GM21390 (cell line): ENCODE results near the gene CNP.
A peak's percentile ranks its signal among the peaks of the same experiment; 100 is the strongest.
"Not testable (repeated sequence)": the region's sequence is repeated elsewhere in the genome, so short reads cannot be mapped to it uniquely, and the experiment has no call there.

Experiments
- ATAC-seq: cut with Tn5 transposase; IDR thresholded peaks from one replicate; pipeline ENCODE4 v1.9.1; 2021; ENCODE audit not compliant: unreplicated experiment

Gene CNP

GRCh38 chr17:42001729-42002128 lies 35.1 kb downstream of the CNP start:
- no peak for ATAC-seq

GRCh38 chr17:42002175-42002791 lies 35.7 kb downstream of the CNP start:
- ATAC-seq: no peak

GRCh38 chr17:42002792-42003301 lies 36.3 kb downstream of the CNP start:
- no peak for ATAC-seq

- ATAC-seq: no peak
Observed at GRCh38 chr17:42005166-42005565, 38.6 kb downstream of the CNP start.

- no peak for ATAC-seq
Observed at GRCh38 chr17:42009170-42009569, 42.6 kb downstream of the CNP start.

GRCh38 chr17:42010266-42010680 lies 43.7 kb downstream of the CNP start:
- ATAC-seq: not testable (repeated sequence)

GRCh38 chr17:42010898-42011516 lies 44.4 kb downstream of the CNP start:
- no peak for ATAC-seq

GRCh38 chr17:42012363-42012762 lies 45.8 kb downstream of the CNP start:
- not testable (repeated sequence) for ATAC-seq

- ATAC-seq: not testable (repeated sequence)
Observed at GRCh38 chr17:42013740-42014139, 47.1 kb downstream of the CNP start.

- no peak for ATAC-seq
Observed at GRCh38 chr17:42016411-42016831, 49.8 kb downstream of the CNP start.

- ATAC-seq: peak; percentile 80
Observed at GRCh38 chr17:42016941-42017865, 50.6 kb downstream of the CNP start, which contains the start of gene DNAJC7. TSS of gene DNAJC7 (minus strand) at chr17:42017439. CDS start at chr17:42017416, 23 bp downstream.

- no peak for ATAC-seq
Observed at GRCh38 chr17:42017866-42018200, 51.2 kb downstream of the CNP start.

GRCh38 chr17:42018339-42018738 lies 51.7 kb downstream of the CNP start:
- ATAC-seq: no peak

GRCh38 chr17:42018988-42019387 lies 52.4 kb downstream of the CNP start:
- ATAC-seq: no peak

GRCh38 chr17:42019509-42020404 lies 53.2 kb downstream of the CNP start, which contains the start of gene NKIRAS2:
TSS of gene NKIRAS2 (plus strand) at chr17:42020090. CDS start at chr17:42021578, 1,488 bp downstream.
- ATAC-seq: peak; percentile 48

- ATAC-seq: not testable (repeated sequence)
Observed at GRCh38 chr17:42020845-42021244, 54.2 kb downstream of the CNP start.

- no peak for ATAC-seq
Observed at GRCh38 chr17:42023524-42024349, 57.1 kb downstream of the CNP start.

- ATAC-seq: no peak
Observed at GRCh38 chr17:42025191-42025579, 58.6 kb downstream of the CNP start.

- ATAC-seq: no peak
Observed at GRCh38 chr17:42025936-42026335, 59.3 kb downstream of the CNP start.
